CD14-positive monocyte (primary cell): ENCODE results near the gene ANAPC7. TPM values are rescaled to one million over a fixed set of nuclear protein-coding genes. Genes with fewer than 3 reads are reported as not detected.
A peak's percentile ranks its signal among the peaks of the same experiment; 100 is the strongest.
"Not testable (repeated sequence)": the region's sequence is repeated elsewhere in the genome, so short reads cannot be mapped to it uniquely, and the experiment has no call there.

Source experiments
- DNase-seq, 3 donors: peaks; one replicate each; pipeline ENCODE4 v3.0.0-alpha.2; 2011 to 2022
- H2AFZ ChIP-seq: 2 replicates; pipeline ENCODE4 v1.6.0; 2012; ENCODE audit warnings: mild to moderate bottlenecking, low read depth, low read length, inconsistent platforms; ENCODE audit not compliant: insufficient read depth, poor library complexity, severe bottlenecking
- H3K27ac ChIP-seq, 2 donors: 1 replicate in 1 of 2; 2 replicates in 1 of 2; pipeline ENCODE4 v1.5.1; 2012 to 2013; ENCODE audit warnings: low read length in 2 of 2, control low read depth in 1 of 2, inconsistent platforms in 1 of 2, low read depth in 1 of 2, mild to moderate bottlenecking in 1 of 2
- H3K27me3 ChIP-seq, 2 donors: one replicate each; pipeline versions ENCODE4 v1.6.0 to v1.6.1; 2011 to 2013; ENCODE audit warnings: low read length in 2 of 2; ENCODE audit not compliant: control insufficient read depth in 2 of 2, insufficient read depth in 2 of 2
- H3K36me3 ChIP-seq, 2 donors: replicated peaks in 1 of 2; 1 replicate in 1 of 2; 2 replicates in 1 of 2; pipeline versions ENCODE4 v1.5.1 to v1.6.1; 2012 to 2013; ENCODE audit warnings: low read length in 2 of 2, control low read depth in 1 of 2, inconsistent platforms in 1 of 2, mild to moderate bottlenecking in 1 of 2; ENCODE audit not compliant: insufficient read depth in 2 of 2, control insufficient read depth in 1 of 2
- H3K4me1 ChIP-seq, 2 donors: 1 replicate in 1 of 2; 2 replicates in 1 of 2; pipeline versions ENCODE4 v1.5.1 to v1.6.1; 2012 to 2013; ENCODE audit warnings: low read length in 2 of 2, control low read depth in 1 of 2, inconsistent platforms in 1 of 2, mild to moderate bottlenecking in 1 of 2, moderate library complexity in 1 of 2; ENCODE audit not compliant: insufficient read depth in 2 of 2, control insufficient read depth in 1 of 2
- H3K4me2 ChIP-seq: replicated peaks from 2 replicates; pipeline ENCODE3; 2012; ENCODE audit warnings: low read length, moderate library complexity, mild to moderate bottlenecking; ENCODE audit not compliant: poor library complexity, severe bottlenecking; ENCODE audit errors: extremely low read depth
- H3K4me3 ChIP-seq, 3 experiments: fragments of 200-600 bp in 1 of 3; sonication (generic) in 1 of 3; replicated peaks in 1 of 3; 1 replicate in 2 of 3; 2 replicates in 1 of 3; pipeline ENCODE4 v1.5.1; 2011 to 2013; ENCODE audit warnings: low read length in 3 of 3, mild to moderate bottlenecking in 3 of 3, control low read depth in 2 of 3, low read depth in 2 of 3, inconsistent platforms in 1 of 3, moderate library complexity in 1 of 3
- H3K79me2 ChIP-seq: 2 replicates; pipeline ENCODE4 v1.6.0; 2012; ENCODE audit warnings: mild to moderate bottlenecking, control low read depth, inconsistent platforms, low read length, moderate library complexity; ENCODE audit not compliant: insufficient read depth
- H3K9ac ChIP-seq: 2 replicates; pipeline ENCODE4 v1.6.0; 2017; ENCODE audit warnings: low read length, mild to moderate bottlenecking; ENCODE audit not compliant: insufficient read depth, poor library complexity, severe bottlenecking
- H3K9me3 ChIP-seq, 2 donors: replicated peaks in 1 of 2; 1 replicate in 1 of 2; 2 replicates in 1 of 2; pipeline versions ENCODE4 v1.5.1 to v1.6.1; 2012 to 2013; ENCODE audit warnings: low read length in 2 of 2, control low read depth in 1 of 2; ENCODE audit not compliant: control insufficient read depth in 1 of 2, insufficient read depth in 1 of 2
- H4K20me1 ChIP-seq: 2 replicates; pipeline ENCODE4 v1.6.0; 2012; ENCODE audit warnings: mild to moderate bottlenecking, low read length, control low read depth, moderate library complexity; ENCODE audit not compliant: insufficient read depth
- H3K27ac Mint-ChIP-seq, 7 donors: one replicate each; pipeline ENCODE4 v1.8.0; 2020; ENCODE audit warnings: mild to moderate bottlenecking in 7 of 7, mixed read lengths in 7 of 7, moderate library complexity in 6 of 7, inconsistent platforms in 2 of 7
- H3K27me3 Mint-ChIP-seq, 3 donors: one replicate each; pipeline ENCODE4 v1.8.0; 2021 to 2022; ENCODE audit warnings: low read depth in 3 of 3, mild to moderate bottlenecking in 3 of 3, mixed read lengths in 3 of 3, moderate library complexity in 3 of 3, inconsistent platforms in 1 of 3
- H3K36me3 Mint-ChIP-seq, 2 donors: one replicate each; pipeline ENCODE4 v1.8.0; 2020; ENCODE audit warnings: mixed read lengths in 2 of 2, inconsistent platforms in 1 of 2, mild to moderate bottlenecking in 1 of 2
- H3K4me1 Mint-ChIP-seq: one replicate; pipeline ENCODE4 v1.8.0; 2020; ENCODE audit warnings: mild to moderate bottlenecking, mixed read lengths
- H3K4me3 Mint-ChIP-seq, 2 donors: one replicate each; pipeline ENCODE4 v1.8.0; 2020; ENCODE audit warnings: mild to moderate bottlenecking in 2 of 2, mixed read lengths in 2 of 2, moderate library complexity in 1 of 2
- H3K9me3 Mint-ChIP-seq, 7 donors: one replicate each; pipeline ENCODE4 v1.8.0; 2020 to 2022; ENCODE audit warnings: mixed read lengths in 7 of 7, mild to moderate bottlenecking in 6 of 7, moderate library complexity in 6 of 7, inconsistent platforms in 2 of 7
- CTCF ChIP-seq: fragments of 200-600 bp; IDR thresholded peaks from one replicate; pipeline ENCODE4 v1.8.0; 2022; ENCODE audit warnings: antibody characterized with exemption, mild to moderate bottlenecking
- WGBS: methylation state at CpG from one replicate; pipeline ENCODE4 v1.1.5; 2013; ENCODE audit warnings: missing lambda C conversion rate; ENCODE audit not compliant: insufficient coverage; 5-methylcytosine and 5-hydroxymethylcytosine counted together
- intact Hi-C, 2 donors: fragments of 100-400 bp; cut with micrococcal nuclease; formaldehyde crosslinking; loops; one replicate each; pipeline versions ENCODE4 v1.15.0 to v1.15.1; 2023
- polyA plus RNA-seq, 3 donors: library from polyadenylated mRNA; depleted of rRNA in 1 of 3; unstranded in 2 of 3; stranded (reverse) in 1 of 3; fragments of 300-500 nt in 2 of 3; fragments of >200 nt in 1 of 3; fragmentation: Illumina TruSeq in 2 of 3; gene quantifications; 1 replicate in 2 of 3; 2 replicates in 1 of 3; pipeline ENCODE4 v1.2.3, GENCODE V29; 2012 to 2021

ANAPC7 gene
- polyA plus RNA-seq, 3 donors, result 12.9 to 41.6 (median 17.2) TPM

DNA sequence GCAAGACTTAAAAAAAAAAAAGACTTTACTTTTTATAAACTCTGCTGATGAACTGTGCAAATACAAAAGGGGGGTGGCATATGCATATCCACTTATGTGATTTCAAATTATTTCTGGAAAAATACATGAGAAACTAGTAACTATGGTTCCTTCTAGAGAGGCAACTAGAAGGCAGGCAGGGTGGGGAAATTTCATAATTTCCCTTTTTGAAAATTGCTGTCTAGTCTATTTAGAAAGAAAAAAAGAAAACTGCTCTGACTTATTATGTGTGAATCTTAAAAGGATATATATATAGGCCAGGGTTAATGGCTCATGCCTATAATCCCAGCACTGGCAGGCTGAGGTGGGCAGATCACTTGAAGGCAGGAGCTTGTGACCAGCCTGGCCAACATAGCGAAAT is 42.3 kb downstream of the ANAPC7 start:
- no peak for DNase-seq
- TF ChIP-seq CTCF, result no peak
- Histone ChIP-seq H3K4me1 (peaks cover 16 to 18% of the 10 kb centered on the region in 2 donors), H4K20me1 (no peaks in the 10 kb centered on the region), H3K27ac (peak overlapping the region in 1 of 2 donors; percentile 50), H3K4me2 (peak overlapping the region; percentile 5), H3K27me3 (no peaks in the 10 kb centered on the region), H2AFZ (peak overlapping the region; percentile 17), H3K36me3 (no peaks in the 10 kb centered on the region), H3K4me3 (no peak overlapping the region), H3K79me2 (no peaks in the 10 kb centered on the region), H3K9ac (peak overlapping the region; percentile 9), H3K9me3 (no peaks in the 10 kb centered on the region)
- no peaks in the 10 kb centered on the region for H3K27me3 Mint-ChIP-seq
- intact Hi-C loops, result no loop called here
- no peaks in the 10 kb centered on the region for H3K36me3 Mint-ChIP-seq
- H3K4me1 Mint-ChIP-seq, result peaks cover 20% of the 10 kb centered on the region
- WGBS, result no CpG with 5 or more reads among the region's 1 CpG
- peaks cover 0 to 5% (median 0%) of the 10 kb centered on the region in 7 donors for H3K9me3 Mint-ChIP-seq
- no peak overlapping the region for H3K4me3 Mint-ChIP-seq
- peak overlapping the region in 5 of 7 donors; percentile 30 to 77 (median 61) for H3K27ac Mint-ChIP-seq

- H3K27me3 Mint-ChIP-seq, H3K4me2 ChIP-seq, H3K79me2 ChIP-seq, H3K27me3 ChIP-seq, H3K27ac ChIP-seq, H3K36me3 Mint-ChIP-seq, H3K9me3 ChIP-seq, H3K9me3 Mint-ChIP-seq, intact Hi-C loops, H3K4me3 ChIP-seq, H4K20me1 ChIP-seq, H2AFZ ChIP-seq, H3K9ac ChIP-seq, H3K4me3 Mint-ChIP-seq, H3K36me3 ChIP-seq: not testable (repeated sequence)
- DNase-seq, result peak in 1 of 3 donors; percentile 10
- H3K4me1 ChIP-seq, result peaks cover 20 to 23% of the 10 kb centered on the region in 2 donors
- H3K4me1 Mint-ChIP-seq, result peaks cover 25% of the 10 kb centered on the region
- TF ChIP-seq CTCF, result peak; percentile 46
- H3K27ac Mint-ChIP-seq, result peak overlapping the region in 1 of 7 donors; percentile 27
- WGBS, result 94% methylated on average over 3 of the region's 8 CpGs
Observed at GRCh38 chr12:110358384-110359097, 45.0 kb downstream of the ANAPC7 start.
